Measurements from ENCODE around the gene CYB5B. TPM values are rescaled to one million over a fixed set of nuclear protein-coding genes. Genes with fewer than 3 reads are reported as not detected.
A peak's percentile ranks its signal among the peaks of the same experiment; 100 is the strongest.

Gene CYB5B
- total RNA-seq, 1 donor from 2014 or later: 104 TPM

GRCh38 chr16:69405326-69405725 is 19.1 kb upstream of the CYB5B start:
- Mint-ChIP-seq H3K4me3 (no peak overlapping the region), H3K4me1 (ENCODE audit: unreplicated experiment) (peaks cover 35% of the 10 kb centered on the region), H3K36me3 (no peaks in the 10 kb centered on the region), H3K27me3 (no peaks in the 10 kb centered on the region), H3K9me3 (no peaks in the 10 kb centered on the region), H3K27ac (peak overlapping the region; percentile 55)
- TF ChIP-seq CTCF (conservative IDR thresholded peaks at IDR 0.05): no peak
- no peak for DNase-seq (ENCODE audit: extremely low spot score, unreplicated experiment)

GRCh38 chr16:69405757-69406156 is 18.7 kb upstream of the CYB5B start:
- Mint-ChIP-seq H3K27me3 (no peaks in the 10 kb centered on the region), H3K4me1 (ENCODE audit: unreplicated experiment) (peaks cover 37% of the 10 kb centered on the region)
- DNase-seq (ENCODE audit: extremely low spot score, unreplicated experiment): no peak

GRCh38 chr16:69406780-69407331 is 17.6 kb upstream of the CYB5B start:
- Mint-ChIP-seq H3K4me1 (ENCODE audit: unreplicated experiment) (peaks cover 36% of the 10 kb centered on the region), H3K9me3 (no peaks in the 10 kb centered on the region), H3K27ac (no peak overlapping the region), H3K4me3 (peak overlapping the region; percentile 8), H3K27me3 (no peaks in the 10 kb centered on the region), H3K36me3 (no peaks in the 10 kb centered on the region)
- no peak for TF ChIP-seq CTCF (conservative IDR thresholded peaks at IDR 0.05)
- no peak for DNase-seq (ENCODE audit: extremely low spot score, unreplicated experiment)

More at GRCh38 chr16:69405757-69406156, 18.7 kb upstream of the CYB5B start:
- no peak overlapping the region for H3K4me3 Mint-ChIP-seq
- no peaks in the 10 kb centered on the region for H3K9me3 Mint-ChIP-seq
- no peaks in the 10 kb centered on the region for H3K36me3 Mint-ChIP-seq
- H3K27ac Mint-ChIP-seq: peak overlapping the region; percentile 24
- TF ChIP-seq CTCF (conservative IDR thresholded peaks at IDR 0.05): no peak

- H3K36me3 Mint-ChIP-seq: no peaks in the 10 kb centered on the region
- no peak overlapping the region for H3K4me3 Mint-ChIP-seq
- TF ChIP-seq CTCF (conservative IDR thresholded peaks at IDR 0.05): no peak
- H3K27ac Mint-ChIP-seq: no peak overlapping the region
- peaks cover 29% of the 10 kb centered on the region for H3K4me1 Mint-ChIP-seq (ENCODE audit: unreplicated experiment)
- H3K27me3 Mint-ChIP-seq: no peaks in the 10 kb centered on the region
- DNase-seq (ENCODE audit: extremely low spot score, unreplicated experiment): no peak
- H3K9me3 Mint-ChIP-seq: no peaks in the 10 kb centered on the region
Measured at GRCh38 chr16:69407702-69408323, 16.6 kb upstream of the CYB5B start.

GRCh38 chr16:69408475-69408874 is 15.9 kb upstream of the CYB5B start:
- H3K9me3 Mint-ChIP-seq: no peaks in the 10 kb centered on the region
- H3K27me3 Mint-ChIP-seq: no peaks in the 10 kb centered on the region
- H3K4me3 Mint-ChIP-seq: no peak overlapping the region
- peaks cover 29% of the 10 kb centered on the region for H3K4me1 Mint-ChIP-seq (ENCODE audit: unreplicated experiment)
- no peak overlapping the region for H3K27ac Mint-ChIP-seq
- H3K36me3 Mint-ChIP-seq: no peaks in the 10 kb centered on the region
- no peak for TF ChIP-seq CTCF (conservative IDR thresholded peaks at IDR 0.05)
- no peak for DNase-seq (ENCODE audit: extremely low spot score, unreplicated experiment)
